GM19468 (cell line): ENCODE results near the gene ATP6V1B1.

Source experiments
- ATAC-seq: cut with Tn5 transposase; IDR thresholded peaks from one replicate; pipeline ENCODE4 v1.9.1; 2021; ENCODE audit warnings: mild to moderate bottlenecking, moderate library complexity, moderate number of reproducible peaks; ENCODE audit not compliant: unreplicated experiment; ENCODE audit errors: extremely low read depth

ATP6V1B1 gene

DNA sequence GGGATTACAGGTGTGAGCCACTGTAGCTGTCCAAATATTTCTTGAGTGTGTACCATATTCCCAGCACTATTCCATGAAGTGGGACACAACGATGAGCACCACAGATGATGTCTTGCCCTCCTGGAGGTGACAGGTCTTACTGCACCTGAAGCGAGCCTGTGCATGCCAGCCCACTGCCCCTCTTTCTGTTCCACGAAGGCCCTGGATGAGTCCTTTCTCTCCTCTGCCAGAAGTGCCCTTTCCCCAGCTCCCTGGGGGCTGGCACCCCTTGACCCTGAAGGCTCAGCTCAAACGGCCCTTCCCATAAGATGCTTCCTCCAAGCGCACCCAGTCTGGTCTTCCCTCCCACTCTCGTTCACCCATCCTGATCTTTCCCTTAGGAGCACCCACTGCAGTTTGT, 5.5 kb downstream of the ATP6V1B1 start:
- ATAC-seq = no peak

DNA sequence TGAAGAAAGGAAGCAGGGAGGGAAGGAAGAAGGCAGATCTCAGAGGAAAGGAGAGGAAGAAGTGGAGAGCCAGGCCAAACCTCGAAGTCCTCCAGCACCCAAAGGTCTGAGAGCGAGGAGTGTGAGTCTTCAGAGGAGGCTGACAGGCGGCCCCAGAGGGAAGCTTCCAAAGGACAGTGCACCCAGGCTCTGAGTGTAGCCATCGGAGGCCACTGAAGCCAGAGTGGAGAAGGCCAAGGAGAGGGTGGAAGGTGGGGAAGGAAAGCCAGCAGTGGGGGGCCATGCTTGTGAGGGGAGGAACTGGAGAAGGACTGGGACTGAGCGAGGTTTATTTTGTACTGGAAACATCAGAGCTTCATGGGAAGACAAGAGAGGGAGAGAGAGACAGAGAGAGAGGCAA, 6.0 kb downstream of the ATP6V1B1 start:
- no peak for ATAC-seq

DNA sequence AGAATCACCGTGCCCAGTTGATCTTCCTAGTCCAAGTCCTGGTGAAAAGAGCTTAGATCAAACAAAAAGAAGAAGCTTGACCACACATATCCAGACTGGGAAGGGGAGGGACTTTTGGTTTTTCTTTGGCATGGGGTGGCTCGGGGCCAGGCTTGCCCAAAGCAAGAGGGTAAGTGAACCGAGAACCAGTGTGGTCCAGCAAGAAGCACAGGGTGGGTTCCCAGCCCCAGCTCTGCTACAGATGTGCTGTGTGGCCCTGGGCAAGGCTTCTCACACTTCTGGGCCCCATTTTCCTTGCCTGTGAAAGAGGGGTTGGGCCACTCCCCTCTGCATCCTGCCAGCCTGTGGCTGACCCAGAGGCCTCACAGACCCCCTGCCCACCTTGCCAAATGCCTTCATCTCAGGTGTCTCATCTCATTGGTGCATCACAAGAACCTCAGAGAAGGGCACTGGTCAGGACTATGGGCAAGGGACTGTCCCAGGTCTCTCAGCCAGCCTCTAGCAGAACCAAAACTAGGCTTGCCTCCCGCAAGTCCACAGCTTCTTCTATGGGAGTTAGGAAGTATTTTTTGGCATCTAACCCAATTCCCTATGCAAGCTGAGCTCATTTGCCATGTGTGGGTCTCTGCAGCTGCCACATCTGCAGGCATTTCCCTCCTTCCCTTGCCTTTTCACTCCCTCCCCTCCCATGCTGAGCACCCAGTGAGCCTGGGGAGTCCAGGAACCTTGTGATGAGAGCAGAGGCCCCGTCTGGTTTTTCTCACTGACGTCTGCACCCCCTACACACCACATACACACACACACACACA, 6.9 kb downstream of the ATP6V1B1 start:
- ATAC-seq = no peak

DNA sequence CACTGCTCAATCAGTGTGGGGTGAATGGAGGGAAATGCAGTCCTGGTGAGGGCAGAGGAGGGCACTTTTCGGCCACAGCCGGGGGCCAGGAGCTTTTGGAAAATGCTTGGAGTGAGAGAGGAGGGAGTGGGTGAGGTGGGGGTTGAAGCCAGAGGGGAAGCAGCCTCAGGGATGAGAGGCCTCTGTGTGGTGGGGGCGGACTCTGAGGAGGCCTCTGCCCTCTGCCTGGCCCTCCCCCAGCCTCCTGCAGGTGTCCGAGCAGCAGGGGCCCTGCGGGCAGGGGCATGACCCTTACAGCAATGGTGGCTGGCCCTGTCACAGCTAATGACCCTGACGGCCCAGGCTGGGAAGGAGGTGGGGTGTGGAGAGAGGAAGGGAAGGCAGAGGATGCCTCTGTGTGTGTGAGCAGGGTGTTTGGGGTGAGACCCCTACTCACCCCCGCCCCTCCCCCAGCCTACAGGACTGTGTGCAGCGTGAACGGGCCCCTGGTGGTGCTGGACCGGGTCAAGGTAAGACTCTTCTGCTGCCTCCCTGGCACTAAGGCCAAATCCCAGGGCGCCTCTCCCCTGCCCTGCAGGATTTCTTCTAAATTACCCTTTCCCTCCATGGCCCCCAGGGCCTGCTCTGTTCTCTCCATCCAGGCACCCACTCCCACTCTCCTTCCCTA, 7.6 kb downstream of the ATP6V1B1 start:
- no peak for ATAC-seq

DNA sequence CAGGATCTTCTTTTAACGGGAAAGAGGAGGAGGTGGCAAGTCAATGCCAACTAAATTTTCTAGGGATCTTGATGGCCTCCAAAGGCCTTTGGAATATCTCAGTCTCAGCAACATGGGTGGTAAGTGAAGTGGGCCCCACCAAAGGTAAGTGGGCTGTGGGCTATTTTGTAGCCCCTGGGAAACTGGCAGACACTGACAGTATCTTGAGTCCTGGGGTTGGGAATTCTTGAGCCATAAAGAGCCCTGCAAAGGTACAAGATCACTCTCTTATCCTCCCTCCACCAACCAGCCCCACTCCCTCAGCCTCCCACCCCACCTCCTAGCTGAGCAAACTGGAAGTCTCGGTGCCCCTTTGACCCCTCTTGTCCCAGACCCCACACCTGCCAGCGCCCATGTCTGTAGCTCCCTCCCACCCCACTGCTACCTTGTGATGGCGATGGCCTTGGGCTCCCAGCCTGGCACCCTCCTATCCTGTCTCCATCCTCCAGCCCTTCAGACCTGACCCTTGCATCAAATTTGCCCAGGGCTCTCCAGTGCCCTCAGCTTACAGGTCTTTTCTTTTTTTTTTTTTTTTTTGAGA, 8.5 kb downstream of the ATP6V1B1 start:
- ATAC-seq = no peak

DNA sequence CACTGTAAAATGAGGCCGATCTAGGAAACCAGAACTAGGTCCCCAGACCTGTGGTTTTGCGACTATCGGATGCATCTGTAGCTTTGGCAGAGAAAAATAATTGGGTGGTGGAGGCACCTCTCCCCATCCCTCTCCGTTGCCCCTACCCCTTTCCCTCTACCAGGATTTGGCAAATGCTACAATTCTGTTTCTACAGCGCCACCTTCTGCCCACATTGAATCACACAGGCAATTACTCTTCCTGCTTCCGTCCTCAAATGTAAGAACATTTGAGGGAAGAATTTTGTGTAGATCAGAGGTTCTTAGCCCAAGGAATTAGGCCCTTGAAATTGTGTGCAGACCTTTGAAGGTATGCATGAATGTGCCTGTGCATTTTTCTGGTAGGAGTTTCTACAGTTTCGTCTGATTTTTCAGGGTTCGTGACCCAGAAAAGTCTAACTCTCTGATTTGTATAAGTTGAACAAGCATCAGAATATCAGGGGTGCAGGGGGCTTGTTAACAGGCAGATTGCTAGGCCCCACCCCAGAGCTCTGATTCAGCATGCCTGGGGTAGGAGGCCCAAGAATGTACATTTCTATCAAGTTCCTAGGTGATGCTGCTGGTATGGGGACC, 11.2 kb downstream of the ATP6V1B1 start:
- no peak for ATAC-seq

DNA sequence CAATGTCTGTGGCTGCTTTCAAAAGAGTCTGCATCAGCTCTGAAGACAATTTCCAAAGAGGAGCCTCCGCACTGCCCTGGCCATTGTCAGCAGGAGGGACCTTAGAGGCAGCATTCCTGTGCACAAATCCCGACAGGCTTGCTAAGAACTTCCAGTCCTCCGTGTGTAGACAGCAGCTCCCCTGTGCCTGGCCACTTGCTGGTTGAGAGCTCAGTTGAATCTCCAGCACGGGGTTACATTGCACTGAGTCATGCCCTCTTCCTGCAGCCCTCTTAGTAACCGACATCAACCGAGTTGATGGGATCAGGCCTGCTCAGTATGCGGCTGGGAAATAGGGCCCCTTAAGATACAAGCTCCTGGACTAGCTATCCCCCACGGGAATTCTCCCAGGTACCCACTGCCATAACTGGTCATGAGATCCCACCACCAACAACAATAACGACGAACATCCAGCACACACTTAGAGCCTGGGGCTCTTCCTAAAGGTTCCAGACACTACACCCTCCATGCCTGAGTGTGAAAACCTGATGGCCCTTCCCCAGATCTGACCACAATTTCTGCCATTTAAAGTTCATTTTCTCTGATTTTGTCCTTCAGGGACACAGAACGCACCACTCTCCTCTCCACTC, 12.0 kb downstream of the ATP6V1B1 start:
- no peak for ATAC-seq

DNA sequence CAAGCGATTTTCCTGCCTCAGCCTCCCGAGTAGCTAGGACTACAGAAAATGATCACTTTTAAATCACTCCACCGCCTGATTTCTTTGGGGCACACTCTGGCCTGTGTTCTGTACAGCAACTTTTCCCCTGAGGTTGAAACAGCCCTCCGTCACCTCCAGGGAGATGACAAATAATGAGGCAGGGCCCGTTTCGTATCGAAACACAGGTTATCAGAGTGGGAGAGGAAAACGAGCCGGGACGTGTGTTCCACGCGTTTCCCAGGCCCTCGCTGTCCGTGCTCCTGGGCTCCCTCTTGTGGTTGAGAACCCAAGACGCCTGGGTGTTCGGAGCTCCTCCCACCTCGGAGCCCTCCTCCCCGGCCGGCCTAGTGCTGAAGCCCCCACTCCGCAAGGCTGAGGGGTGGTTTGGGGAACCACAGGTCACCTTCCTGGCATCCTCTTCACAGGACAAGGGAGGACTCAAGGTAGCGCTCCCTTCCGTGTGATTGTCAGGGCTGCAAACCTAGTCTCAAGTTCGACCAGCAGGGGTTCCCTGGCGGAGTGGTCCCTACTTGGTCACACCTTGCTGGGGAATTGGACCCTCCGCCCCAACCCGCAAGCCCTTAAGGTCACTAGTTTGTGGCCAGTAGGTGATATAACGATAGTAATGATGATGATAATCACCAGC, 12.8 kb downstream of the ATP6V1B1 start:
- ATAC-seq = no peak

DNA sequence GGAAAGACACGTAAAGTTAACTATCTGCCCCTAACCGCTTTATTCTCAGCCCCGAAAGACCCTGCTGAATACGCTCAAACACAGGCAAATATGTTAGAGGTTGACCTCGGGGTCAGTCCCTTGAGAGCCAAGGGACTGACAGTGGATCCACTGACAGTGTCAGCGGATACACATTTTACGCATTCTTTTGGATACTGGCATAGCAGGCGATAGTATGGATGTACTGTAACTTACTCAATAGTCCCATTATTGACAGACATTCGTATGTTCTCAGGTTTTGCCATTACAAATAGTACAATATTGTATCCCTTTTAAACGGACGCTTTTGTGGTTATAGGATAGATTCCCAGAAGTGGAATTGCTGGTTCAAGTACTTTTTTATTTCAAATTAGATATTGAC, 13.4 kb downstream of the ATP6V1B1 start:
- ATAC-seq = no peak

DNA sequence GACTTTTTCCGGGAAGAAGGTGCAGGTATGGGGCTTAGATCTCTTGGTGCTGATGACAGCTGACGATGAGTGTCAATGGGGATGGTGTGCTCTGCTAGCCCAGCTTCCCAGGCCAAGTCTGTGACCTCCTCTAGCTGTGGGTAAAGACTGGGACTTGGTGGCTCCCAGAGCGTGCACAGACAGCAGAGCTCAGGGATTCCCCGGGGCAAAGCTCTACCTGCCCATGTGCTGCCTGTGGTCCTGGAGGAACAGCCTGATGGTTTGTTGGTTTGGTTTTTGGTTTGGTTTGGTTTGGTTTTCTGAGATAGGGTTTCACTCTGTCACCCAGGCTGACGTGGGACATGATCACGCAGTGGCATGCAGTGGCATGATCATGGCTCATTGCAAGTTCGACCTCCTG, 19.2 kb downstream of the ATP6V1B1 start:
- no peak for ATAC-seq

DNA sequence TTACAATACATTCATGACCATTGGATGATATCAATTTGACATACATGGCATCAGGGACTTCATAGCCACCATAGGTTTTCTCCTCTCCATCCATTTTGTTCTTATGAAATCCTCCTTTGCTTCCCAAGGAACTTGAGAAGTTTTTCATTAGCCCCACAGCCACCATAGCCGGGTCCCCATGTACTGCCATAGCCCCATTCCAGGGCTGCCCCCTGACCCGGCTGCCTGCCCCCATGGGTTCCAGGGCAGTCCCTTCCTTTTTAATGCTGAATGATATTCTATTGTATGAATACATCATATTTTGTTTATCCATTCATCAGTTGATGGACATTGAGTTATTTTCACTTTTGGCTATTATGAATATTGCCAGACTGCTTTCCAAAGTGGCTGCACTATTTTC, 20.4 kb downstream of the ATP6V1B1 start:
- ATAC-seq = no peak

DNA sequence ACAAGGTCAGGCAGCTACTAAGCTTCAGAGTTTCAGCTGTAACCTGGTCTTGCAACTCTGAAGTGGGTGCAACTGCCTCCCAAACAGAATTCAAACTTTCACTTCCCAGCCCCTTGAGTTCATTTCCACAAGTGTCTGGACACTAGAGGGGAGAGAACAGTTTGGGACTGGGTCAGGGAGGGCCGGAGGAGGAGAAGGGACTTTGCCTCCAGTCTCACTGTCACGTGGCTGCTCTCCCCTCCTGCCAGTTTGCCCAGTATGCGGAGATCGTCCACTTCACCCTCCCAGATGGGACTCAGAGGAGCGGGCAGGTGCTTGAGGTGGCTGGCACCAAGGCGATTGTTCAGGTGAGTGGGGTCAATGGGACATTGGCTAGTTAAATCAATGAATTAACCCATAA, 22.1 kb downstream of the ATP6V1B1 start:
- ATAC-seq = no peak

DNA sequence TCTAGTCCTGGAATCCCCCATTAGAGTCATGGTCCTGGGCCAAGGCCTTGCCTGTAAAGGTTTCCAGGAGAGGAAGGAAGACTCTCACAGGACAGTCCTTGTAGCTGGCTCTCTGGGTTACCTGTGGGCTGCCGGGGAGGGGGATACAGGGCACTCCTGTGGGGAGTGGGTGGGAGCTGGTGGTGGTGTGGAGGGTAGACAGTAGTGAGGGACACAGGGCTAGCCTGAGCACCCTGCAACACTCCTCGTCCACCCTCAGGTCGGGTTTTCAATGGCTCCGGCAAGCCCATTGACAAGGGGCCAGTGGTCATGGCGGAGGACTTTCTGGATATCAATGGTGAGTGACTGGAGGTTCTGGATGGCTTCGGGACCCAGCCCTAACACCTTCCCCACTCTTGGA, 23.1 kb downstream of the ATP6V1B1 start:
- no peak for ATAC-seq

DNA sequence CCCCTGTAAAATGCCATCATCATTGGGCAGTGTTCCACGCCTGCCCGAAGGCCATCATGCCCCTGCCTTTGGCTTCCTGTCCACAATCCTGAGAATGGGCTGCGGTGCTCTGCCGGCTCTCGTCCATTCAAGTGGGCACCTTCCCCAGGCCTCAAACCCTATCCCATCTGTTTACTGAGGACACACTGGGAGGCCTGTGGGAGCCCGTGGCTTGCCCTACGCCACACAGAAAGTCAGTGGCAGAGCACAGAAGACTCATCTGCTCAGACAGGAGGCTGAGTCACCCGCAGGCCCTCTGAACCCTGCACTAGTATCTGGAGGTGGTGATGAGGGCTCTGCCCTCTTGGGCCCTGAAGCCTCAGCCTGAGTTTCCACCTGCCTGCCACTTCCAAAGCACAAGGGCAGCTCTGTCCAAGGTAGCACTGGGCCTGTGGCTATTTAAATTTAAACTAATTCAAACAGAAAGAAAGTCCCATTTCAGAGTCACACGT, 23.6 kb downstream of the ATP6V1B1 start:
- no peak for ATAC-seq

DNA sequence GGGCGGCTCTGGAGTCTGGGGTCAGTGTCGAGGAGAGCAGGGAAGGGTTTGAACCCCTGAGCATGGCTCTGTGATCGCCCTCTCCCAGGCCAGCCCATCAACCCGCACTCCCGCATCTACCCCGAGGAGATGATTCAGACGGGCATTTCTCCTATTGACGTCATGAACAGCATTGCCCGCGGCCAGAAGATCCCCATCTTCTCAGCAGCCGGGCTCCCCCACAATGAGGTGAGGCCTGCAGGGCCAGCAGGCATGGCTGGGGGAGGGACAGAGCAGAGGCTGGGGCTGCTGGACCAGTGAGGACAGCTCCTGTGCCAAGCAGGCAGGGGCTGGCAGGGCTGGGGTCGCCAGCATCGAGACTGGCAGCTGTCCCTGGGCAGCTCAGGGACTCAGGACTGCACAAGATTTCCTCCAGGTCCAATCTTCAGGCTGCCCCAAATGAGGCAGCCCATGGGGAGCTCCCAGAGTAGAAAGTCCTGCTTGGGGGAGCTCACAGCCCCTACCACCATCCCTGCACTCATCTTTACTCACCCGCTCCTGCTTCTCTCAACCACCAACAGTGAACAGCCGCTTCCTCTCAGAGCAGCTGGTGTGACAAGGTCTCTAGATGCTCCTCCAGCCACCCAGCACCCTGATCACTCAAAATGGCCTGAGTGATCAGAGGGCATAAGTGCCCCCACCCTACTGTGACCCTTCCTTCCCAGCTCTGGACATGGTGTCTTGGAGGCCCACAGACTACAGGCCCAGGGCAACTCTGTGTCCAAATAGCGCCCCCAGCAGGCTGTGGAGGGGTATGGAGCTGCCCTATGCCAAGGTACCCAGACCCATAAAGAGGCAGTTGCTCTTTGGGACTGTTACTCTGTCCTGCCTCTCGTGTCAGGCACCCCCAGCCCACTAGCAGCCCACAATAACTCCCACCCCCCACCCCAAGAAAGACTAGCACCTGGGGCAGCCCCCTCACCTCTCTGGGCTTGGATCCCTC, 24.4 kb downstream of the ATP6V1B1 start:
- no peak for ATAC-seq

DNA sequence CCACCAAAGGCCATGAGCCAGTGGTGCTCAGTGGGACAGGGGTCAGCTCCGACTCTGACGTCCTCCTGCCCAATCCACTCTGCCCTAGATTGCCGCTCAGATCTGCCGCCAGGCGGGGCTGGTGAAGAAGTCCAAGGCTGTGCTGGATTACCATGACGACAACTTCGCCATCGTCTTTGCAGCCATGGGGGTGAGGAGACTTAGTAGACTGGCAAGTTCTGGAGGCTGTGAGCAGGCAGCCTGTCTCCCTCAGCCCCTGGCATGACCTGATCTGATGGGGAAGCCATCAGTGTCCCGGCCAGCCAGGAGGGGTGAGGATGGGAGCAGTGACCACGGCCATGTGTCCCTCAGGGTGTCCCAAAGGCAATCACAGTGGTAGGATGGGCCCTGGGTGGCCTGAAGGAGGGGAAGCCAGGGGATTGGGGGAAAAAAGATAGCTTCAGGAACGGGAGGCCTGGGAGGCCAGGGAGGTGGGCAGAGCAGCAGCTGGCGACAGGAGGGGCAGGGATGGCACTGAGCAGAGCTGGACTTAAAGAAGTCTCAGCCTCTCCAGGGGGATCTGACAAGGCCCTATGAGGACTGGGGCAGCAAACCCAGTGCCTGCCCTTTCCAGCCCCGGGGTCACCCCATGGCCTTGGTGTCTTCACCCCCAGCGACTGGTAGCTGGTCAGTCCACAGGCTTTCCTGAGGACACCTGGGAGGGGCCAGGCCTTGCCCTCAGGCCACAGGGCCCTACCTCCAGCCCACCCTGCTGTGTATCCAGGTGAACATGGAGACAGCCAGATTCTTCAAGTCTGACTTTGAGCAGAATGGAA, 25.3 kb downstream of the ATP6V1B1 start:
- ATAC-seq = no peak

DNA sequence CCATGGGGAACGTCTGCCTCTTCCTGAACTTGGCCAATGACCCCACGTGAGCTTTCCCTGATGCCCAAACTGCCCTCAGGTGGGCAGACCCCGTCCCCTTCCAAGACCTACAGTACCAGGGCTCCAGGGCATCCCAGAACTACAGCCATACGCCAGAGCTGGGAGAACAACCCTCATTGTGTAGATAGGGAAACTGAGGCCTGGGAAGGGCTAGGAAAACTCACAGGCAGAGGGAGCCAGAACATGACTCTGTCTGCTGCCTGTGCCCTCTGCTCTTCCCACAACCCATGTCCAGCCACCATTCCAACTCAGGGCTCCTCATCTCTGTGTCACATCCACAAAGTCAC, 25.9 kb downstream of the ATP6V1B1 start:
- ATAC-seq = no peak

DNA sequence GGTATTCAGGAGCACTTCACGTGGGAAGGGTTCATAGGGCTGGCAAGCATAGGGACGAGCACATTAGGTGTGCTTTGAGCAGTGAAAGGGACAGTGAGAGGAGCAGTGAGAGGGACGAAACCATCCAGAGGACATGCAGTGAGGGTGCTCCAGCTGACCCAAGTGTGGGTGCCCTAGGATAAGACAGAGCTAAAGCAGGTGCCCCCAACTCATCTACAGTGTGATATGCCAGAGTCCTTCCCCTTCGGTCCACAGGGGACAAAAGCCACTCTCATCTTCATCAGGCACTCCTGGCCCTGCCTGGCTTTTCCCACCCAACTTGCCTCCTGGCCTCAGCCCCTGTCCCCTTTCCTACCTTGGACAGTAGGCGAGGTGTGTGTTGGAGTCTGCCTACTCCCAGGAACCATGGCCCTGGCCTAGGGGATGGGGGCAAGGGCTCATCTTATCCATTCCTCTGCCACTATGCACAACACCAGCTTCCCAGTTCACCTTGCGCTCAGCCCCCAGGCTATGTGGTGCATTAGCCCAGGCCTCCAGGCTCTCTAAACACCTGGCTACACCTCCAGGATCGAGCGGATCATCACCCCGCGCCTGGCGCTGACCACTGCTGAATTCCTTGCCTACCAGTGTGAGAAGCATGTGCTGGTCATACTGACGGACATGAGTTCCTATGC, 26.6 kb downstream of the ATP6V1B1 start:
- no peak for ATAC-seq
